ENCODE measurements around the gene HOXD9. TPM values are rescaled to one million over a fixed set of nuclear protein-coding genes. Genes with fewer than 3 reads are reported as not detected.

HOXD9 gene
- total and polyA plus RNA-seq, 8 donors, result 0.29 to 1.7 (median 0.95) TPM

DNA sequence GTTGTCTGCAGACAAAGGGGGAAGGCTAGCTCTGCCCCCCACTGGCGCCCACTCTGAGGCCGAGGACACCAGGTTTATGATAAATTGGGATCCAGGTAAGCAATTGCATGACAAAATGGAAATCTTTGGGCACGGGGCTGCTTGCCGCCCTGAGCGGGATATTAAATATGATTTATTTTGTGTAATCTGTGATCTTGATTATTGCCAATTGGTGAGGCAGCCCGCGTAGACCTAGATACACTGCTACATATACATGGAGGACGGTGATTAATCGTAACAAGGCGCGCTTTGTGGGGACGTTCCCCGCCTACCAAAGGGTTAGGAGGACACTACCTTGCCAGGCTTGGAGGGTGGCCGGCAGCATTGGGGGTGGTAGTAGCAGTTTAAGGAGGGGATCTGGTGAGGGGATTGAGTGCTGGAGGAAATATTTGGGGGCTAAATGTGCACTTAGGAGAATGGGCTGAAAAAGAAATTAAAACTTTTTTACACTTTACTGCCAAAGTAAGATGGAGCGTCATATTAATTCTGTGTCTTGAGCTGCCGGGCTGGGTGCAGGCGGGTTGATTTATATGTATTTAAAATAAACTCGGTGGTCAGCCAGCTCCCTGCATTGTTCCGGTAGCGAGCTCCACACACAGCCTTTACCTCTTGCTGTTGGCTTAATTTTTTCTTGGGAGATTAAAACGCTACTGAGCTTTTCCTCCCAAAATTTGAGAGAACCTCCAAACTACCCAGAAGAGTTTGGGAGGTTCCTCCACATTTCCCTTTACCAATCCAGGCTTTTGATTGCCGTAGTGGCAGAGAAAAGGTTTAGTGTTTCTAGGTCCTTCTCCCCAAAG lies 38.7 kb downstream of the HOXD9 start:
- no peaks in the 10 kb centered on the region for H3K36me3 ChIP-seq
- peaks cover 0 to 14% of the 10 kb centered on the region in 2 donors for H3K4me1 ChIP-seq
- DNase-seq (no peak), ATAC-seq (no peak)
- H3K27me3 ChIP-seq, result peaks cover 100% of the 10 kb centered on the region in 2 donors
- no peak overlapping the region for H3K27ac ChIP-seq
- no peaks in the 10 kb centered on the region for H3K9me3 ChIP-seq
- no peak overlapping the region for H3K4me3 ChIP-seq
- TF ChIP-seq, protein P1, sequence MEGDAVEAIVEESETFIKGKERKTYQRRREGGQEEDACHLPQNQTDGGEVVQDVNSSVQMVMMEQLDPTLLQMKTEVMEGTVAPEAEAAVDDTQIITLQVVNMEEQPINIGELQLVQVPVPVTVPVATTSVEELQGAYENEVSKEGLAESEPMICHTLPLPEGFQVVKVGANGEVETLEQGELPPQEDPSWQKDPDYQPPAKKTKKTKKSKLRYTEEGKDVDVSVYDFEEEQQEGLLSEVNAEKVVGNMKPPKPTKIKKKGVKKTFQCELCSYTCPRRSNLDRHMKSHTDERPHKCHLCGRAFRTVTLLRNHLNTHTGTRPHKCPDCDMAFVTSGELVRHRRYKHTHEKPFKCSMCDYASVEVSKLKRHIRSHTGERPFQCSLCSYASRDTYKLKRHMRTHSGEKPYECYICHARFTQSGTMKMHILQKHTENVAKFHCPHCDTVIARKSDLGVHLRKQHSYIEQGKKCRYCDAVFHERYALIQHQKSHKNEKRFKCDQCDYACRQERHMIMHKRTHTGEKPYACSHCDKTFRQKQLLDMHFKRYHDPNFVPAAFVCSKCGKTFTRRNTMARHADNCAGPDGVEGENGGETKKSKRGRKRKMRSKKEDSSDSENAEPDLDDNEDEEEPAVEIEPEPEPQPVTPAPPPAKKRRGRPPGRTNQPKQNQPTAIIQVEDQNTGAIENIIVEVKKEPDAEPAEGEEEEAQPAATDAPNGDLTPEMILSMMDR (IDR thresholded peaks at IDR 0.05), result no peak
- intact Hi-C loops (cut with DNase I), result no loop called here

DNA sequence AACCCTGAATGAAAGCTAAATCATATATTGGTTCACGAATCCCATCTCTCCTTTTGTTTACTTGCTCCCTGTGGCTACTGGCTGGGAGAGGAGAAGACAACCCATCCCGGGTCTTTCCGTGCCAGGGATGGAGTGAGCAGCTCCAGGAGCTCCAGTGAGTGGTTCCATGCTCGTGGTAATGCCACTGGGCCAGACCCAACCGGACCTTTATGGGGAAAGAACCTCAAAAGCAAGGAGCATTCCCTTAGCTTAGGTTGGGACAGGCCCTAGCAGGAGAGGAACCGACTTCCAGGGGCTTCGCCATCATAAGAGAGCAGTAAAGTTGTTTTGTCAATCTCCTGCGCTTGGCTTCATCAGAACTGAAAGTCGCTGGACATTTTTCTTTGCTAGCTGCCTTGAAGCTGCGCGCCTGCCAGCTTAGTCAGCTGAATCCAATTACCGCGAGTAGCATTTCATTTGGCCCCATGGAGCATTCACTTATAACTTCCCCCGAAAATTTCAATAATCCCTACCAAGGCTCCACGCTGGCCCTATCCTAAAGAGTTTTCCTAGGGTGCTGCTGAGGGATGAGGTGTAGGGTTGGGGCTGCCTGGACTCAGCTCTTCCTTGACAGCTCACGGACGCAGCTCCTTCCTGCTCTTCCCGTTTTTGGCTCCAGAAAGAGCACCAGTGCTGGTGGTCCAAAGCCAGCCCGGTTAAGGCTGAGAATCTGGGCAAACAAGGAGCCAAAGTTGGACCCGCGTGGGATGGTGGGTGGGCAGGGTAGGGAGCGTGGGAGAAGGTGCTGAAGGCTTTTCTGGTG lies 39.5 kb downstream of the HOXD9 start:
- no peaks in the 10 kb centered on the region for H3K36me3 ChIP-seq
- no peaks in the 10 kb centered on the region for H3K9me3 ChIP-seq
- H3K27ac ChIP-seq, result no peak overlapping the region
- no peak overlapping the region for H3K4me3 ChIP-seq
- DNase-seq (no peak), ATAC-seq (no peak)
- peaks cover 0 to 14% of the 10 kb centered on the region in 2 donors for H3K4me1 ChIP-seq
- TF ChIP-seq, protein P1 (IDR thresholded peaks at IDR 0.05), result no peak
- intact Hi-C loops (cut with DNase I), result no loop called here
- peaks cover 100% of the 10 kb centered on the region in 2 donors for H3K27me3 ChIP-seq

DNA sequence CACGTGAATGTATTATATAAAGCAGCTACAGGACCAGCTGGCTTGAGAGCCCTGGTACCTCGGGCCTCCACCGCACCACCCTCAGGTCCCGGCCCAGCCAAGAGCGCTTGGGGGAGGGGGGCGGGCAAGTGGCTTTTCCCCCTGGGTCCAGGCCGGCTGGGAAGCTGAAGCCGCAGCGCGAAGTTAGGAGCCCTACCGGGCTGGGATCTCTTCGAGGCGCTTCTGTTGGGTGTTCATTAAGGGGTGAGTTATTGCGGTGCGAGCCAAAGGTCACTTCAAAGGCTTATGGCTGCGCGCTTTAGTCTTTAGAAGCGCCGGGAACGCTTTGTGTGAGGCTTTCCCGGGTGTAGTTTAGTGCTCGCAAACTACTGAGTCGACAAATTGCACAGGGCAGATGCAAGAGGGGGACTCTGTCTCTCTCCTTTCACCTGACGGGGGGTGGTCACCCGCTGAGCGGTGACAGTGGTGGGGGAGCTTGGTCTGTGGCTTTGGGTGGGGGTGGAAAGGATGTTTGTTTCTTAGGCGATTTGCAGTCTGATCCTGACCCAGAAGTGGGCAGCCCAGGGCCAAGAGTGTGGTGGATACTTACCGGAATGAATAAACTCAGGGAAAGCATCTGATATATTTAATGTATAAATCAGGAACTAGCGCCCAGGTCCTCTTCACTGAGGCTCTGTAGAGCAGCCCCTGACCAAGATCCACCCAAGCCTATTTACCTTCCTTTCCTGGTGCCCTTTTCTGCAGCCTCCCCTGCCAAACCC lies 40.6 kb downstream of the HOXD9 start:
- intact Hi-C loops (cut with DNase I), result no loop called here
- no peak for ATAC-seq
- TF ChIP-seq, protein P1 (IDR thresholded peaks at IDR 0.05), result no peak
- DNase-seq, result no peak
- no peaks in the 10 kb centered on the region for H3K36me3 ChIP-seq
- peaks cover 0 to 14% of the 10 kb centered on the region in 2 donors for H3K4me1 ChIP-seq
- no peaks in the 10 kb centered on the region for H3K9me3 ChIP-seq
- H3K27ac ChIP-seq, result no peak overlapping the region
- H3K4me3 ChIP-seq, result no peak overlapping the region
- H3K27me3 ChIP-seq, result peaks cover 99 to 100% of the 10 kb centered on the region in 2 donors

DNA sequence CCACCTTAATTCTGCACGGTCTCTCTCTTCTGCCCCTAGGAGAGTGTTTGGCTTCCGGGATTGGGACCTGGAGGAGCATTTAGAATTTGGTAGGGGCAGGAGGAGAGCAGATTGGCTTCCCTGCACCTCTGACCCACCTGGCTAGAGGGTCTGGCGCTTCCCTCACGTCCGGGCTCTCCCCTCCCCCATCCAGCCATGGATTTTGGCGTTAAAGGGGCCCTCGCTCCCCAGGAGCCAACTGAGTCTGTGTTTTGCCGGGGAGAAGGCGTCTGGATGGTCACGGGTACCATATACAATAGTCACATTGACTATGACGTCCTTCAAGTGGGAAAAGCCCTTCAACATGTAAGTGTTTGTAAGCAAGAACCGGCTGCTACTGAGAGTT lies 41.1 kb downstream of the HOXD9 start:
- Histone ChIP-seq H3K36me3 (no peaks in the 10 kb centered on the region), H3K4me3 (no peak overlapping the region), H3K4me1 (peaks cover 0 to 14% of the 10 kb centered on the region in 2 donors), H3K27me3 (peaks cover 93 to 100% of the 10 kb centered on the region in 2 donors), H3K9me3 (no peaks in the 10 kb centered on the region), H3K27ac (no peak overlapping the region)
- ATAC-seq, result no peak
- intact Hi-C loops (cut with DNase I), result no loop called here
- TF ChIP-seq, protein P1 (IDR thresholded peaks at IDR 0.05), result no peak
- no peak for DNase-seq
